Middle frontal gyrus (tissue), 1 donor: Measurements from ENCODE around the gene ACTR8.
"Not testable (repeated sequence)": the region's sequence is repeated elsewhere in the genome, so short reads cannot be mapped to it uniquely, and the experiment has no call there.

Source experiments
- DNase-seq: peaks from one replicate; pipeline ENCODE4 v3.0.0-alpha.2; 2015; ENCODE audit warnings: low spot score; ENCODE audit errors: extremely low spot score

Gene ACTR8

GRCh38 chr3:53881691-53882593, at the start of gene ACTR8:
TSS of gene ACTR8 (minus strand) at chr3:53882152. CDS start at chr3:53882101, 51 bp downstream.
- DNase-seq, result peak; percentile 62

GRCh38 chr3:53927208-53927872, 45.4 kb upstream of the ACTR8 start:
- DNase-seq, result not testable (repeated sequence)

GRCh38 chr3:53921296-53921695, 39.3 kb upstream of the ACTR8 start:
- DNase-seq, result no peak

- no peak for DNase-seq
Observed at GRCh38 chr3:53919741-53920140, 37.8 kb upstream of the ACTR8 start.

- no peak for DNase-seq
Observed at GRCh38 chr3:53913401-53913800, 31.4 kb upstream of the ACTR8 start.

GRCh38 chr3:53902711-53903110, 20.8 kb upstream of the ACTR8 start:
- no peak for DNase-seq

GRCh38 chr3:53902067-53902466, 20.1 kb upstream of the ACTR8 start:
- DNase-seq, result no peak

- no peak for DNase-seq
Observed at GRCh38 chr3:53900666-53901331, 18.8 kb upstream of the ACTR8 start.

- no peak for DNase-seq
Observed at GRCh38 chr3:53899750-53900149, 17.8 kb upstream of the ACTR8 start.

GRCh38 chr3:53892286-53892637, 10.3 kb upstream of the ACTR8 start:
- DNase-seq, result no peak

GRCh38 chr3:53891497-53892285, 9.7 kb upstream of the ACTR8 start, which contains the start of gene SELENOK:
TSS of gene SELENOK (minus strand) at chr3:53891859.
- DNase-seq, result peak; percentile 100

- DNase-seq, result no peak
Observed at GRCh38 chr3:53890726-53891475, 8.9 kb upstream of the ACTR8 start.

GRCh38 chr3:53888232-53888631, 6.3 kb upstream of the ACTR8 start:
- DNase-seq, result no peak

GRCh38 chr3:53887446-53887845, 5.5 kb upstream of the ACTR8 start:
- DNase-seq, result no peak

GRCh38 chr3:53885239-53885638, 3.3 kb upstream of the ACTR8 start:
- no peak for DNase-seq

- no peak for DNase-seq
Observed at GRCh38 chr3:53884623-53885022, 2.7 kb upstream of the ACTR8 start.

GRCh38 chr3:53883008-53883407, 1.1 kb upstream of the ACTR8 start:
- no peak for DNase-seq

- no peak for DNase-seq
Observed at GRCh38 chr3:53880396-53881345, 1.3 kb downstream of the ACTR8 start.

GRCh38 chr3:53865732-53866499, 16.0 kb downstream of the ACTR8 start:
- DNase-seq, result no peak
